Breast epithelium (tissue), 4 donors: Measurements from ENCODE around the gene PLSCR2. TPM values are rescaled to one million over a fixed set of nuclear protein-coding genes. Genes with fewer than 3 reads are reported as not detected.
"Not testable (repeated sequence)": the region's sequence is repeated elsewhere in the genome, so short reads cannot be mapped to it uniquely, and the experiment has no call there.

Experiments used
- DNase-seq, 2 donors: peaks; one replicate each; pipeline ENCODE4 v3.0.0-alpha.2; 2019; ENCODE audit warnings: low spot score in 2 of 2
- H3K27ac ChIP-seq, 2 donors: fragments of 200-600 bp; sonication (generic) in 1 of 2; one replicate each; pipeline ENCODE4 v1.5.1; 2016 to 2019; ENCODE audit warnings: mild to moderate bottlenecking in 1 of 2
- H3K27me3 ChIP-seq, 2 donors: fragments of 200-600 bp; sonication (generic) in 1 of 2; one replicate each; pipeline versions ENCODE4 v1.5.1 to v1.6.0; 2017 to 2019; ENCODE audit warnings: control low read depth in 1 of 2, mild to moderate bottlenecking in 1 of 2
- H3K36me3 ChIP-seq: fragments of 200-600 bp; one replicate; pipeline ENCODE4 v1.5.1; 2019
- H3K4me1 ChIP-seq, 2 donors: fragments of 200-600 bp; sonication (generic); one replicate each; pipeline ENCODE4 v1.5.1; 2016 to 2019; ENCODE audit warnings: control low read depth in 1 of 2
- H3K4me3 ChIP-seq, 3 donors: fragments of 200-600 bp; sonication (generic); 1 replicate in 2 of 3; 2 replicates in 1 of 3; pipeline ENCODE4 v1.5.1; 2016 to 2019; ENCODE audit warnings: mild to moderate bottlenecking in 3 of 3, moderate library complexity in 2 of 3
- H3K9me3 ChIP-seq, 2 donors: fragments of 200-600 bp; sonication (generic) in 1 of 2; one replicate each; pipeline ENCODE4 v1.5.1; 2016 to 2019; ENCODE audit warnings: control low read depth in 1 of 2
- CTCF ChIP-seq, 3 donors: fragments of 450-650 bp; IDR thresholded peaks; one replicate each; pipeline ENCODE4 v1.5.1; 2016 to 2017; ENCODE audit warnings: antibody characterized with exemption in 3 of 3, mild to moderate bottlenecking in 3 of 3, moderate library complexity in 3 of 3
- POLR2A ChIP-seq: fragments of 450-650 bp; IDR thresholded peaks from one replicate; pipeline ENCODE4 v1.6.1; 2016; ENCODE audit warnings: antibody characterized with exemption, mild to moderate bottlenecking, moderate library complexity
- POLR2AphosphoS5 ChIP-seq, 3 donors: sonication (generic); formaldehyde crosslinking; IDR thresholded peaks; one replicate each; pipeline ENCODE4 v1.6.1; 2017; ENCODE audit warnings: antibody characterized with exemption in 3 of 3
- intact Hi-C: fragments of 100-400 bp; cut with DNase I; formaldehyde crosslinking; loops from one replicate; pipeline ENCODE4 v1.15.1; 2023; ENCODE audit warnings: low total_unique reads
- total RNA-seq, 3 donors: library from RNA; depleted of rRNA; stranded (reverse); fragments of >200 nt; gene quantifications; one replicate each; pipeline ENCODE4 v1.1.0, GENCODE V29; 2016

The PLSCR2 gene
- total RNA-seq, 3 donors from 2014 or later = 0.73 to 2.0 TPM; not detected in 1

- Histone ChIP-seq H3K4me3 (no peak overlapping the region), H3K9me3 (no peaks in the 10 kb centered on the region), H3K4me1 (peaks cover 0 to 3% of the 10 kb centered on the region in 2 donors), H3K27me3 (no peaks in the 10 kb centered on the region), H3K36me3 (no peaks in the 10 kb centered on the region), H3K27ac (peak overlapping the region in 1 of 2 donors; percentile 40)
- TF ChIP-seq POLR2A (no peak), CTCF (IDR thresholded peaks at IDR 0.05) (no peak), POLR2AphosphoS5 (IDR thresholded peaks at IDR 0.05) (no peak)
- intact Hi-C loops = no loop called here
- DNase-seq = no peak
Observed at GRCh38 chr3:146502887-146503460, 33.6 kb upstream of the PLSCR2 start.

GRCh38 chr3:146501752-146502151 is 32.4 kb upstream of the PLSCR2 start:
- Histone ChIP-seq H3K27me3 (no peaks in the 10 kb centered on the region), H3K27ac (no peak overlapping the region), H3K4me1 (no peaks in the 10 kb centered on the region), H3K9me3 (no peaks in the 10 kb centered on the region), H3K4me3 (no peak overlapping the region), H3K36me3 (no peaks in the 10 kb centered on the region)
- no peak for DNase-seq
- TF ChIP-seq POLR2AphosphoS5 (IDR thresholded peaks at IDR 0.05) (no peak), POLR2A (no peak), CTCF (IDR thresholded peaks at IDR 0.05) (no peak)
- intact Hi-C loops = no loop called here

DNA sequence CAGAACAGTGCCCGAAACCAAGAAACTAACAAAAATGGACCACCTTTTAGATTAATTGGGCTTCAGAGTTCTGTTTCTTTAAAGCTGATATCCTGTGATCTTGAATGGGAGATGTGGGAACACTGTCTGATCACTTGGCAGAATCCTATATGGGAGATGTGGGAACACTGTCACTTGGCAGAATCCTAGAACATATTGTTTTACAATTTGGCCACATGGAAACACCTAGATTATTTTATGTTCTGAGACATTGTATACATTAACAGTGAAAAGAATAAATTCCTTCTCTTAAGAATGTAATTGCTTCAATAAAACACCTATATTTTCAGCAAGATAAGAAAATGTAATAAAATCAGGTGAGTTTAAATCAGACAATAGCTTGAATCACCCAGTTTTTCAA is 30.3 kb upstream of the PLSCR2 start:
- DNase-seq = no peak
- TF ChIP-seq CTCF (IDR thresholded peaks at IDR 0.05) (no peak), POLR2AphosphoS5 (IDR thresholded peaks at IDR 0.05) (no peak), POLR2A (no peak)
- Histone ChIP-seq H3K27ac (no peak overlapping the region), H3K4me1 (no peaks in the 10 kb centered on the region), H3K4me3 (no peak overlapping the region), H3K27me3 (no peaks in the 10 kb centered on the region), H3K36me3 (no peaks in the 10 kb centered on the region), H3K9me3 (no peaks in the 10 kb centered on the region)
- intact Hi-C loops = no loop called here

GRCh38 chr3:146498002-146498736 is 28.8 kb upstream of the PLSCR2 start:
- no peaks in the 10 kb centered on the region for H3K9me3 ChIP-seq
- H3K4me3 ChIP-seq = no peak overlapping the region
- TF ChIP-seq POLR2AphosphoS5 (IDR thresholded peaks at IDR 0.05) = no peak
- no peak for TF ChIP-seq POLR2A
- TF ChIP-seq CTCF (IDR thresholded peaks at IDR 0.05) = no peak
- H3K27ac ChIP-seq = no peak overlapping the region
- no peaks in the 10 kb centered on the region for H3K27me3 ChIP-seq
- no peak for DNase-seq
- H3K36me3 ChIP-seq = no peaks in the 10 kb centered on the region
- intact Hi-C loops = no loop called here
- H3K4me1 ChIP-seq = no peaks in the 10 kb centered on the region

GRCh38 chr3:146497145-146497843 is 27.9 kb upstream of the PLSCR2 start:
- intact Hi-C loops, H3K4me3 ChIP-seq, DNase-seq, H3K27me3 ChIP-seq, H3K9me3 ChIP-seq, H3K4me1 ChIP-seq, H3K36me3 ChIP-seq, H3K27ac ChIP-seq: not testable (repeated sequence)
